NCI-H446 (cell line): ENCODE data around the gene HEATR5A.
"Not testable (repeated sequence)": the region's sequence is repeated elsewhere in the genome, so short reads cannot be mapped to it uniquely, and the experiment has no call there.

Source experiments
- DNase-seq, 2 experiments: peaks; one replicate each; lab custom pipeline; 2025; lab: John Stamatoyannopoulos, UW

The HEATR5A gene

DNA sequence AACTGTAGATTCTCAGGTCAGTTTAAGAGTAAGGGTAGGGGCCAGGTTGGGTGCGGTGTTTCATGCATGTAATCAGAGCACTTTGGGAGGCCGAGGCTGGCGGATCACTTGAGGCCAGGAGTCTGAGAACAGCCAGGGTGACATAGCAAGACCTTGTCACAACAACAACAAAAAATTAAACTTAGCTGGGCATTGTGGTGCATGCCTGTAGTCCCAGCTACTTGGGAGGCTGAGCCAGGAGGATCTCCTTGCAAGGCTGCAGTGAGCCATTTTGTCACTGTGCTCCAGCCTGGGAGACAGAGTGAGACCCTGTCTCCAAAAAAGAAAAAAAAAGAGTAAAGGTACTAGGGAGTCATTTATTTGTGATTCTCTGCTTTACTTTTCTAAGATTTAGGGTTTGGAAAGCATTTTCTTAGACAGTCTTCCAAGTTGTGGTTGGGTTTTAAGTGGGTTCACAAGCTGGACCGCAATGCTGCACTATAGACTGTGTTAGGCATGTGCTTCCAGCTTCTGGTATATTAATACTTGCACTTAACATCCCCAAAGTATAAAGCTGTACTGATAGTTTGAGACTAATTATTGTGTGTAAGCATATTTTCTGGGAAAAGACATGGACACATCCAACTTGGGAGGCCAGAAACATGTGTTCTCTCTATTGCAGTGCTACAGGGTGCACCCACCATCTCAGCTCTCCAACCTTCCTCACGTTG lies 163.7 kb downstream of the HEATR5A start:
- no peak for DNase-seq

DNA sequence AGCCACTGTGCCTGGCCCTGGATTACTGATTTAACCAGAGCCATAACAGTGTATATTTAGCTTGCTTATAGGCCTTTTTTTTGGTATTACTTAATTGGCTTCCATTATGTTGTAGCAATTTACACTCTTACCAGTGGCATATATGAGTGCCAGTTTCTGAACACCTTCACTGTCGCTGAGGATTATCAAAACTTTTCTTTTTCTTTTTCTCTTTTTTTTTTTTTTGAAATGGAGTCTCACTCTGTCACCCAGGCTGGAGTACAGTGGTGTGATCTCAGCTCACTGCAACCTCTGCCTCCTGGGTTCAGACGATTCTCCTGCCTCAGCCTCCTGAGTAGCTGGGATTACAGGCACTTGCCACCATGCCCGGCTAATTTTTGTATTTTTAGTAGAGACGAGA lies 164.4 kb downstream of the HEATR5A start:
- not testable (repeated sequence) for DNase-seq

GRCh38 chr14:31255286-31255685 lies 165.1 kb downstream of the HEATR5A start:
- DNase-seq, result no peak

DNA sequence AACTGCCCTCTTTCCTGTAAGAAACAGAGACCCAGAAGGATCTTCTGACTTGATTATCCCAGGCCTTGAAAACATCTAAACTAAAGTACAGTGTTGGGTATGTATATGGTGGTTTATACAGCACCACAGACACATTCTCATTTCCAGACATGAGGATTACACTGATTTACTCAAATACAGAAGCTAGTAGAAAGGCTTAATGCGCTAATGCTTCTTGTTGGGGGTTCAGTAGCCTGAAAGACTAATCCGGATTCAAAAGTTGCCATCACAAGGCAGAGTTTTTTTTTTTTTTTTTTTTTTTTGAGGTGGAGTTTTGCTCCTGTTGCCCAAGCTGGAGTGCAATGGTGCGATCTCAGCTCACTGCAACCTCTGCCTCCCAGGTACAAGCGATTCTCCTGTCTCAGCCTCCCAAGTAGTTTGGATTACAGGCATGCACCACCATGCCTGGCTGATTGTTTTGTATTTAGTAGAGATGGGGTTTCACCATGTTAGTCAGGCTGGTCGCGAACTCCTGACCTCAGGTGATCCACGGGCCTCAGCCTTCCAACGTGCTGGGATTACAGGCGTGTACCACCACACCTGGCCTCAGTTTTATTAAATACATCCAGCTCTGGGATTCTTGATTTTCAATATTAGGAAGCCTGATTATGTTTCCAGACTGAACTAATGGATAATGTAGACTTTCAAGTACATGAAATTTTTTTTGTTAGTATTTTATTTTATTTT lies 166.4 kb downstream of the HEATR5A start:
- DNase-seq, result no peak

DNA sequence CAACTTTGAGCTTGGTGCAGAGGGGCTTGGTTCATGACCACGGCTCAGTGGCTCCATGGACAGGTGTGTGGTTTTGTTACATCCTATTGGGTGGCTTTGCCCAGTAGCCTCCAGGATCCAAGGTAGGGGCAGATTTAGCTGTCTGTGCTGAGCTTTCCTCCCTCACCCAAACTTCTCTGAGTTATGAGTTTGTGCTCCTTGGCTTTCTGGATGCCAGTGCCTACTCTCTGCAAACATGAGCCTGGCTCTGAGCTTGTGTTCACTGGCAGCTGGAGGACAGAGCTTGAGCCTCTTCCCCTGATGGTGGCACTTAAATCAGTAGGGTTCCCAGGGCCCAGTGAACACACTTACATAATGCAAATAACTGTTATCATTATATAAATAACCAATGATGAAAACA lies 167.5 kb downstream of the HEATR5A start:
- DNase-seq, result no peak

DNA sequence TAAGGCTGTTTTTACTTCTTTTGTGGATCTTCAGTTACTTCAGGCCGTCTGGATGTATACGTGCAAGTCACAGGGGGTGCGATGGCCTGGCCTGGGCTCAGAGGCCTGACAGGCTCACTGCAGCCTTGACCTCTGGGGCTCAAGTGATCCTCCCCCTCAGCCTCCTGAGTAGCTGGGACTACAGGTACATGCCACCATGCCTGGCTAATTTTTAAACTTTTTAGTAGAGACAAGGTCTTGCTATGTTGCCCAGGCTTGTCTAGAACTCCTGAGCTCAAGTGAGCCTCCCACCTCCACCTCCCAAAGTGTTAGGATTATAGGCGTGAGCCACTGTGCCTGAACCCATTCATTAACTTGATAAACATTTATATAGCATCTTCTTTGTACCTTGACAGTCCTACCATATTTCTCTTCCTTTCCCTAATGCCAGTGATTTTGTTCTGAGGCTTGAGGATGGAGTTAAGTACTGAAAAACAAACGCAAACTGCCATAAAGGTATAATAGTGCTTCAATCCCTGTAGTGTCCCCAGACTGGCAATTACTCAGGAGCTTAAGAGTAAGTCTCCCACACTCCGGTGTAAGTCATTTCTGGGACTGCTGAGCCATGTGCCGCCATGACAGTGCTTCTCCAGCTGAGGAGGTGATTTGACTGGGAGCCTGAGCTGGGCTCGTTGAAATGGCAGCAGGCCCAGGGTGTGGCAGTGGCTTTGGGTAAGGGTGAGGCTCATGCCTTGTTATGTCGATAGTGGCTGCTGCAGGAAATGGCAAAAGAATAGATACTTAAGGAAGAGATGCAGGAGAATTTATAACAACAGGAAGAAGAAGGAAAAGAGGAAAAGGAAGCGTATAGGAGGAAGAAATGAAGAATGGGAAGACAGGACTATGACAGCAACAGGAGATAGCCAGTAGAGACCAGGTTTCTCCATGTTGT lies 169.1 kb downstream of the HEATR5A start:
- DNase-seq, result no peak

GRCh38 chr14:31244626-31245025 lies 175.7 kb downstream of the HEATR5A start:
- DNase-seq, result no peak

- no peak for DNase-seq
Measured at GRCh38 chr14:31243860-31244259, 176.5 kb downstream of the HEATR5A start.

DNA sequence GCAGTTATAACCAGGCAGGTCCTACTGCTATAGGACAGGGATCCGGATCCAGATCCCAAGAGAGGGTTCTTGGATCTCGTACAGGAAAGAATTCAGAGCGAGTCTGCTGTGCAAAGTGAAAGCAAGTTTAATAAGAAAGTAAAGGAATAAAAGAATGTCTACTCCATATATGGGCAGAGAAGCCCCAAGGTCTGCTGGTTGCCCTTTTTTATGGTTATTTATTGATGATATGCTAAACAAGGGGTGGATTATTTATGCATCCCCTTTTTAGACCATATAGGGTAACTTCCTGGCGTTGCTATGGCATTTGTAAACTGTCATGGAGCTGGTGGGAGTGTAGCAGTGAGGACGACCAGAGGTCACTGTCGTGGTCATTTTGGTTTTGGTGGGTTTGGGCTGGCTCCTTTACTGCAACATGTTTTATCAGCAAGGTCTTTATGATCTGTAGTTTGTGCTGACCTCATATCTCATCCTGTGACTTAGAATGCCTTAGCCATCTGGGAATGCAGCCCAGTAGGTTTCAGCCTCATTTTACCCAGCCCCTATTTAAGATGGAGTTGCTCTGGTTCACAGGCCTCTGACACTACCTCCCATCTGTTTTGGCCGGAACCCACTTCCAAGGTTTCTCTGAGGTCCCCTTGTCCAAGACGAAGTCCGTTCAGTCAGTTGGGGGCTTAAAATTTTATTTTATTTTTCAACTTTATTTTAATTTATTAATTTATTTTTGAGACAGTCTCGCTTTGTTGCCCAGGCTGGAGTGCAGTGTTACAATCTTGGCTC lies 178.0 kb downstream of the HEATR5A start:
- DNase-seq, result not testable (repeated sequence)
